ENCODE data around the gene MGAT4A. TPM values are rescaled to one million over a fixed set of nuclear protein-coding genes. Genes with fewer than 3 reads are reported as not detected.
A peak's percentile ranks its signal among the peaks of the same experiment; 100 is the strongest.

Gene MGAT4A
- total RNA-seq, 2 experiments from 2014 or later = 73.4 to 76.2 TPM

- no peaks in the 10 kb centered on the region for H3K27me3 Mint-ChIP-seq (ENCODE audit: low read depth)
- ChIA-PET CTCF (interaction anchor here (1.0 to 2.7 kb wide), 3 partner anchors 24 to 199 kb away, joined by 3 to 9 read pairs (median 3); no protein-coding TSS in a partner anchor), POLR2A (no interaction called here)
- DNase-seq (no peak), ATAC-seq (no peak)
- peaks cover 65% of the 10 kb centered on the region for H3K36me3 Mint-ChIP-seq (ENCODE audit: low read depth)
- peak overlapping the region; percentile 0 for H3K27ac Mint-ChIP-seq
- no peak overlapping the region for H3K4me3 Mint-ChIP-seq
- peaks cover 31% of the 10 kb centered on the region for H3K4me1 Mint-ChIP-seq (ENCODE audit: low read depth)
- no peaks in the 10 kb centered on the region for H3K9me3 Mint-ChIP-seq (ENCODE audit: insufficient read depth)
Observed at GRCh38 chr2:98632351-98632750, 98.6 kb downstream of the MGAT4A start.

GRCh38 chr2:98623657-98624056 is 107.3 kb downstream of the MGAT4A start:
- peak; percentile 30 for ATAC-seq
- H3K4me3 Mint-ChIP-seq = no peak overlapping the region

GRCh38 chr2:98617149-98617548 is 113.8 kb downstream of the MGAT4A start:
- CTCF ChIA-PET = interaction anchor here (1.5 kb wide), 1 partner anchor 17 kb away, joined by 4 read pairs; no protein-coding TSS in a partner anchor
- Mint-ChIP-seq H3K36me3 (ENCODE audit: low read depth) (peaks cover 67% of the 10 kb centered on the region), H3K27ac (peak overlapping the region; percentile 6), H3K27me3 (ENCODE audit: low read depth) (no peaks in the 10 kb centered on the region), H3K4me3 (no peak overlapping the region), H3K4me1 (ENCODE audit: low read depth) (peaks cover 22% of the 10 kb centered on the region), H3K9me3 (ENCODE audit: insufficient read depth) (no peaks in the 10 kb centered on the region)
- DNase-seq (no peak), ATAC-seq (no peak)
- POLR2A ChIA-PET = interaction anchor here (1.3 to 1.7 kb wide), 2 partner anchors 8 to 20 kb away, joined by 3 to 6 read pairs; no protein-coding TSS in a partner anchor

More at GRCh38 chr2:98623657-98624056, 107.3 kb downstream of the MGAT4A start:
- peaks cover 57% of the 10 kb centered on the region for H3K36me3 Mint-ChIP-seq (ENCODE audit: low read depth)
- H3K27me3 Mint-ChIP-seq (ENCODE audit: low read depth) = no peaks in the 10 kb centered on the region
- CTCF ChIA-PET = interaction anchor here (1.3 kb wide), 1 partner anchor 26 kb away, joined by 5 read pairs; no protein-coding TSS in a partner anchor
- H3K27ac Mint-ChIP-seq = no peak overlapping the region
- no peak for DNase-seq
- peaks cover 23% of the 10 kb centered on the region for H3K4me1 Mint-ChIP-seq (ENCODE audit: low read depth)
- H3K9me3 Mint-ChIP-seq (ENCODE audit: insufficient read depth) = no peaks in the 10 kb centered on the region
- POLR2A ChIA-PET = interaction anchor here (0.9 kb wide), 1 partner anchor 9 kb away, joined by 3 read pairs; no protein-coding TSS in a partner anchor

DNA sequence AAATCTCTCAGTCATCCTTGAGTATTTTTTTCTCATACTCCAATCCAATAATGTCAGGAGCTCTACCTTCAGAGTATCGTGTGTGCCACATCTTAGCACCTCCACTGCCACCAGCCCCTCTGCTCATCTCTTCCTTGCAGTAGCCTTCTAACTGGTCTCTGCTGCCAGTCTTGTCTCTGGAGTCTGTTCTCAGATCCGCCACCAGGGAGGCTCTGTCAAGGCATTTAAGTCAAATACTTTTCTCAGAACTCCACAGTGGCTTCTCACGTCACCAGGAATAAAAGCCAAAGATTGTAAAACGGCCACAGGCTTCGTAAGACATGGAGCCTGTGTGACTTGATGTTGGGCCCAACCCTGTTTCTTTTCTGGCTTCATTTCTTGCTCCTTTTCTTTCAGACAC is 115.5 kb downstream of the MGAT4A start:
- Mint-ChIP-seq H3K27me3 (ENCODE audit: low read depth) (no peaks in the 10 kb centered on the region), H3K36me3 (ENCODE audit: low read depth) (peaks cover 70% of the 10 kb centered on the region), H3K4me3 (no peak overlapping the region), H3K27ac (peak overlapping the region; percentile 51), H3K9me3 (ENCODE audit: insufficient read depth) (no peaks in the 10 kb centered on the region), H3K4me1 (ENCODE audit: low read depth) (peaks cover 33% of the 10 kb centered on the region)
- ChIA-PET CTCF (no interaction called here), POLR2A (no interaction called here)
- DNase-seq (no peak), ATAC-seq (no peak)

- DNase-seq (no peak), ATAC-seq (peak; percentile 14)
- Mint-ChIP-seq H3K27me3 (ENCODE audit: low read depth) (no peaks in the 10 kb centered on the region), H3K36me3 (ENCODE audit: low read depth) (peaks cover 61% of the 10 kb centered on the region), H3K4me1 (ENCODE audit: low read depth) (peaks cover 43% of the 10 kb centered on the region), H3K27ac (peak overlapping the region; percentile 9), H3K4me3 (no peak overlapping the region), H3K9me3 (ENCODE audit: insufficient read depth) (no peaks in the 10 kb centered on the region)
- ChIA-PET POLR2A (interaction anchor here (1.1 kb wide), 1 partner anchor 9 kb away, joined by 3 read pairs; no protein-coding TSS in a partner anchor), CTCF (interaction anchor here (0.7 kb wide), 1 partner anchor 222 kb away, joined by 3 read pairs; no protein-coding TSS in a partner anchor)
Observed at GRCh38 chr2:98614024-98614739, 116.8 kb downstream of the MGAT4A start.

GRCh38 chr2:98608962-98609604 is 121.8 kb downstream of the MGAT4A start:
- no peak for DNase-seq
- peak; percentile 8 for ATAC-seq
- no peaks in the 10 kb centered on the region for H3K9me3 Mint-ChIP-seq (ENCODE audit: insufficient read depth)
- peak overlapping the region; percentile 95 for H3K27ac Mint-ChIP-seq
- peak overlapping the region; percentile 91 for H3K4me3 Mint-ChIP-seq
- peaks cover 31% of the 10 kb centered on the region for H3K36me3 Mint-ChIP-seq (ENCODE audit: low read depth)
- ChIA-PET CTCF (interaction anchor here (0.6 to 1.2 kb wide), 7 partner anchors 25 to 295 kb away, joined by 3 to 6 read pairs (median 3); no protein-coding TSS in a partner anchor), POLR2A (interaction anchor here (0.5 to 1.4 kb wide), 10 partner anchors 9 to 571 kb away, joined by 3 to 7 read pairs (median 3); no protein-coding TSS in a partner anchor)
- H3K27me3 Mint-ChIP-seq (ENCODE audit: low read depth) = no peaks in the 10 kb centered on the region
- peaks cover 61% of the 10 kb centered on the region for H3K4me1 Mint-ChIP-seq (ENCODE audit: low read depth)

GRCh38 chr2:98608116-98608961 is 122.6 kb downstream of the MGAT4A start, which contains the start of the genes COA5 and UNC50:
Gene COA5 (minus strand): TSS chr2:98608512. CDS start chr2:98608405, 107 bp downstream.
Gene UNC50 (plus strand): TSS chr2:98608589. CDS start chr2:98609760, 1,171 bp downstream.
- no peaks in the 10 kb centered on the region for H3K27me3 Mint-ChIP-seq (ENCODE audit: low read depth)
- CTCF ChIA-PET = interaction anchor here (0.8 to 2.4 kb wide), 7 partner anchors 26 to 228 kb away, joined by 3 to 7 read pairs (median 4); no protein-coding TSS in a partner anchor
- no peaks in the 10 kb centered on the region for H3K9me3 Mint-ChIP-seq (ENCODE audit: insufficient read depth)

DNA sequence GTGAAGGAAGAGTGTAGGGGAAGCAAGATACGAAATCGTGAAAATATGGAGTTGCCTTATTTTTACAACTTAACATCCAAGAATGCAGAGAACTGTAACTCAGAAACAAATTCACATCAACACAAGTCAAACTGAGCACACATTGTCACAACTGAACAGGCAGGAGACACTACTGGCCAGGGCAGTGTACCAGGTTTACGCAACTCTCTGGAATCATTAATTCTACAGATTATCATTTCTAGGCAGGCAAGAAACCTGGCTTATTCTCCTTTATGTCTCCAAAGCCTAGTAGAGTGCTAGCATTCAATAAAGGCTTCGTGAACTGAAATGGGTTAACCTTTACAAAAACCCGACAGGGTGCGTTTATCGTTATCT is 123.2 kb downstream of the MGAT4A start:
- DNase-seq (no peak), ATAC-seq (peak; percentile 2)
- Mint-ChIP-seq H3K4me3 (peak overlapping the region; percentile 91), H3K27me3 (ENCODE audit: low read depth) (no peaks in the 10 kb centered on the region), H3K36me3 (ENCODE audit: low read depth) (peaks cover 25% of the 10 kb centered on the region), H3K27ac (peak overlapping the region; percentile 95), H3K4me1 (ENCODE audit: low read depth) (peaks cover 58% of the 10 kb centered on the region), H3K9me3 (ENCODE audit: insufficient read depth) (no peaks in the 10 kb centered on the region)
- ChIA-PET CTCF (interaction anchor here (1.6 to 2.4 kb wide), 2 partner anchors 42 to 228 kb away, joined by 7 read pairs; no protein-coding TSS in a partner anchor), POLR2A (interaction anchor here (0.7 kb wide), 1 partner anchor 50 kb away, joined by 3 read pairs; no protein-coding TSS in a partner anchor)

More at GRCh38 chr2:98608116-98608961, 122.6 kb downstream of the MGAT4A start, which contains the start of the genes COA5 and UNC50:
- peak within 1 kb of the TSS; percentile 95 for H3K27ac Mint-ChIP-seq
- peak within 1 kb of the TSS; percentile 91 for H3K4me3 Mint-ChIP-seq
- DNase-seq (peak; percentile 93), ATAC-seq (peak; percentile 92)
- POLR2A ChIA-PET = interaction anchor here (0.7 to 1.4 kb wide), 8 partner anchors 9 to 572 kb away, joined by 3 to 7 read pairs (median 3); no protein-coding TSS in a partner anchor
- peaks cover 58% of the 10 kb centered on the region for H3K4me1 Mint-ChIP-seq (ENCODE audit: low read depth)
- peaks cover 27% of the 10 kb centered on the region for H3K36me3 Mint-ChIP-seq (ENCODE audit: low read depth)

GRCh38 chr2:98607104-98607503 is 123.8 kb downstream of the MGAT4A start:
- peaks cover 23% of the 10 kb centered on the region for H3K36me3 Mint-ChIP-seq (ENCODE audit: low read depth)
- DNase-seq = no peak
- H3K27me3 Mint-ChIP-seq (ENCODE audit: low read depth) = no peaks in the 10 kb centered on the region
- H3K4me1 Mint-ChIP-seq (ENCODE audit: low read depth) = peaks cover 57% of the 10 kb centered on the region
- POLR2A ChIA-PET = no interaction called here
- no peak for ATAC-seq
- H3K9me3 Mint-ChIP-seq (ENCODE audit: insufficient read depth) = no peaks in the 10 kb centered on the region
- H3K27ac Mint-ChIP-seq = peak overlapping the region; percentile 95
- peak overlapping the region; percentile 91 for H3K4me3 Mint-ChIP-seq
- CTCF ChIA-PET = interaction anchor here (1.2 to 2.4 kb wide), 4 partner anchors 27 to 229 kb away, joined by 3 to 7 read pairs (median 6); no protein-coding TSS in a partner anchor

GRCh38 chr2:98606431-98606830 is 124.5 kb downstream of the MGAT4A start:
- Mint-ChIP-seq H3K9me3 (ENCODE audit: insufficient read depth) (no peaks in the 10 kb centered on the region), H3K4me1 (ENCODE audit: low read depth) (peaks cover 53% of the 10 kb centered on the region), H3K36me3 (ENCODE audit: low read depth) (peaks cover 21% of the 10 kb centered on the region), H3K27me3 (ENCODE audit: low read depth) (no peaks in the 10 kb centered on the region), H3K27ac (peak overlapping the region; percentile 95), H3K4me3 (no peak overlapping the region)
- POLR2A ChIA-PET = no interaction called here
- CTCF ChIA-PET = interaction anchor here (1.2 to 2.5 kb wide), 5 partner anchors 28 to 230 kb away, joined by 3 to 8 read pairs (median 7); no protein-coding TSS in a partner anchor
- no peak for DNase-seq
- ATAC-seq = no peak

Data from activated CD8-positive, alpha-beta T cell treated with anti-CD3 and anti-CD28 coated beads, Interleukin-2, amount 10 ng/mL, durations not matched to agents 7 days and 5 days (primary cell).